Ovary (tissue), 3 donors: ENCODE data around the gene RBBP5.

Experiments
- POLR2A ChIP-seq: fragments of 450-650 bp; IDR thresholded peaks from one replicate; pipeline ENCODE4 v1.6.1; 2017; ENCODE audit warnings: antibody characterized with exemption, mild to moderate bottlenecking, moderate library complexity
- TF ChIP-seq, protein P1 (sequence below), 3 donors: fragments of 450-650 bp in 2 of 3; fragments of 200-600 bp in 1 of 3; IDR thresholded peaks; one replicate each; pipeline versions ENCODE4 v1.5.1 to v1.8.0; 2016 to 2022; ENCODE audit warnings: antibody characterized with exemption in 3 of 3, mild to moderate bottlenecking in 1 of 3
- donor health status: DM: no; HTN: no; CAD: no.

DNA sequence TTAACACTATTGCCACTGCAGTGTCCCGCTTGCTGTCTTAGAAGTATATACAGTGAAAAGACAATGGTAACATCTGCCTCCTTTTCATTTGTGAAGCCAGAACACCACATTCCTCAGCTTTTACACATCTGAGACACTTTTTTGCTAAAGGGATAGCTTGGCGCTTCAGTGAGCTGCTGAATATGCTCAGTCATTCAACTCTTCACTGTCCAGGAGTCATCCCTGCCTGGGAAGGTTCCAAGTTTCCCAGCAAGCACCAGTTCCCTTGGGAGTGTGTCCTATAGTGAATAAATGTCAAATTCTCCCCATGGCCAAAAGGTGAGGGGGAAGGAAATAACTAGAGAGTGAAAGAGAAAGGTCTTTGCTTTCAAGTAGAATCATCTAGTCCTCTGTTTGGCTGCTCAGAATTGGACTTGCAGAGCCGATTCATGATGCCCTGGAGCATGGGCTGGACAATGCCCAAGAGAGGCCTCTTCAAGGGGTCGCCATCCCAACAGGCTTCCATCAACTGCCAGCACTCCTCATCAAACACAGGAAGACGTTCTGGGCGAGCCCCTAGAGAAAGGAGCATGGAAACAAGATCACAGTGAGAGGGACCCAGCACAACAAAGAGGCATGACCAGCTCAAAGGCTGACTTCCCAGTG is 25.5 kb upstream of the RBBP5 start:
- TF ChIP-seq, protein P1, sequence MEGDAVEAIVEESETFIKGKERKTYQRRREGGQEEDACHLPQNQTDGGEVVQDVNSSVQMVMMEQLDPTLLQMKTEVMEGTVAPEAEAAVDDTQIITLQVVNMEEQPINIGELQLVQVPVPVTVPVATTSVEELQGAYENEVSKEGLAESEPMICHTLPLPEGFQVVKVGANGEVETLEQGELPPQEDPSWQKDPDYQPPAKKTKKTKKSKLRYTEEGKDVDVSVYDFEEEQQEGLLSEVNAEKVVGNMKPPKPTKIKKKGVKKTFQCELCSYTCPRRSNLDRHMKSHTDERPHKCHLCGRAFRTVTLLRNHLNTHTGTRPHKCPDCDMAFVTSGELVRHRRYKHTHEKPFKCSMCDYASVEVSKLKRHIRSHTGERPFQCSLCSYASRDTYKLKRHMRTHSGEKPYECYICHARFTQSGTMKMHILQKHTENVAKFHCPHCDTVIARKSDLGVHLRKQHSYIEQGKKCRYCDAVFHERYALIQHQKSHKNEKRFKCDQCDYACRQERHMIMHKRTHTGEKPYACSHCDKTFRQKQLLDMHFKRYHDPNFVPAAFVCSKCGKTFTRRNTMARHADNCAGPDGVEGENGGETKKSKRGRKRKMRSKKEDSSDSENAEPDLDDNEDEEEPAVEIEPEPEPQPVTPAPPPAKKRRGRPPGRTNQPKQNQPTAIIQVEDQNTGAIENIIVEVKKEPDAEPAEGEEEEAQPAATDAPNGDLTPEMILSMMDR (IDR thresholded peaks at IDR 0.05): no peak
- TF ChIP-seq POLR2A: no peak
